ENCODE measurements around the gene FAM171A1.
"Not testable (repeated sequence)": the region's sequence is repeated elsewhere in the genome, so short reads cannot be mapped to it uniquely, and the experiment has no call there.

FAM171A1 gene

GRCh38 chr10:15344256-15344875 is 26.7 kb downstream of the FAM171A1 start:
- Histone ChIP-seq H3K79me2 (peaks cover 17% of the 10 kb centered on the region), H3K4me1 (no peaks in the 10 kb centered on the region), H3K9ac (no peak overlapping the region), H3K4me3 (ENCODE audit: low read depth, low read length) (no peak overlapping the region), H3K9me3 (ENCODE audit: control insufficient read depth, low read length) (no peaks in the 10 kb centered on the region), H3K27ac (no peak overlapping the region), H3K36me3 (ENCODE audit: control insufficient read depth, insufficient read depth, low read length) (no peaks in the 10 kb centered on the region), H2AFZ (no peak overlapping the region), H3K4me2 (ENCODE audit: low read length) (no peak overlapping the region), H3K27me3 (ENCODE audit: control insufficient read depth, insufficient read depth, low read length) (no peaks in the 10 kb centered on the region)
- no peak for TF ChIP-seq CTCF (IDR thresholded peaks at IDR 0.05)

- Histone ChIP-seq H3K79me2 (peaks cover 18% of the 10 kb centered on the region), H2AFZ (no peak overlapping the region), H3K27me3 (ENCODE audit: control insufficient read depth, insufficient read depth, low read length) (no peaks in the 10 kb centered on the region), H3K4me2 (ENCODE audit: low read length) (no peak overlapping the region), H3K4me3 (ENCODE audit: low read depth, low read length) (no peak overlapping the region), H3K9me3 (ENCODE audit: control insufficient read depth, low read length) (no peaks in the 10 kb centered on the region), H3K27ac (no peak overlapping the region), H3K4me1 (no peaks in the 10 kb centered on the region), H3K9ac (no peak overlapping the region), H3K36me3 (ENCODE audit: control insufficient read depth, insufficient read depth, low read length) (no peaks in the 10 kb centered on the region)
- TF ChIP-seq CTCF (IDR thresholded peaks at IDR 0.05): no peak
These were observed 28.1 kb downstream of the FAM171A1 start for GRCh38 chr10:15342970-15343369.

GRCh38 chr10:15341502-15342128 is 29.5 kb downstream of the FAM171A1 start:
- Histone ChIP-seq H3K27me3 (ENCODE audit: control insufficient read depth, insufficient read depth, low read length) (no peaks in the 10 kb centered on the region), H3K9me3 (ENCODE audit: control insufficient read depth, low read length) (no peaks in the 10 kb centered on the region), H3K4me3 (ENCODE audit: low read depth, low read length) (no peak overlapping the region), H3K27ac (no peak overlapping the region), H3K4me1 (no peaks in the 10 kb centered on the region), H3K9ac (no peak overlapping the region), H3K4me2 (ENCODE audit: low read length) (no peak overlapping the region), H2AFZ (no peak overlapping the region), H3K36me3 (ENCODE audit: control insufficient read depth, insufficient read depth, low read length) (no peaks in the 10 kb centered on the region), H3K79me2 (peaks cover 18% of the 10 kb centered on the region)
- TF ChIP-seq CTCF (IDR thresholded peaks at IDR 0.05): no peak

GRCh38 chr10:15339892-15340291 is 31.2 kb downstream of the FAM171A1 start:
- Histone ChIP-seq H3K4me1 (no peaks in the 10 kb centered on the region), H3K9me3 (ENCODE audit: control insufficient read depth, low read length) (no peaks in the 10 kb centered on the region), H3K4me2 (ENCODE audit: low read length) (no peak overlapping the region), H3K36me3 (ENCODE audit: control insufficient read depth, insufficient read depth, low read length) (no peaks in the 10 kb centered on the region), H2AFZ (no peak overlapping the region), H3K79me2 (peaks cover 18% of the 10 kb centered on the region), H3K27me3 (ENCODE audit: control insufficient read depth, insufficient read depth, low read length) (no peaks in the 10 kb centered on the region), H3K27ac (no peak overlapping the region), H3K9ac (no peak overlapping the region), H3K4me3 (ENCODE audit: low read depth, low read length) (no peak overlapping the region)
- no peak for TF ChIP-seq CTCF (IDR thresholded peaks at IDR 0.05)

GRCh38 chr10:15337441-15337923 is 33.6 kb downstream of the FAM171A1 start:
- H3K4me2 ChIP-seq (ENCODE audit: low read length); H3K4me3 ChIP-seq (ENCODE audit: low read depth, low read length); H3K27ac ChIP-seq; H3K36me3 ChIP-seq (ENCODE audit: control insufficient read depth, insufficient read depth, low read length); H3K9me3 ChIP-seq (ENCODE audit: control insufficient read depth, low read length); H3K27me3 ChIP-seq (ENCODE audit: control insufficient read depth, insufficient read depth, low read length); H3K9ac ChIP-seq; H3K4me1 ChIP-seq; H2AFZ ChIP-seq: not testable (repeated sequence)
- H3K79me2 ChIP-seq: peaks cover 12% of the 10 kb centered on the region

All from parathyroid adenoma (tissue), 2 donors.